ENCODE results near the gene ARID1B.

DNA sequence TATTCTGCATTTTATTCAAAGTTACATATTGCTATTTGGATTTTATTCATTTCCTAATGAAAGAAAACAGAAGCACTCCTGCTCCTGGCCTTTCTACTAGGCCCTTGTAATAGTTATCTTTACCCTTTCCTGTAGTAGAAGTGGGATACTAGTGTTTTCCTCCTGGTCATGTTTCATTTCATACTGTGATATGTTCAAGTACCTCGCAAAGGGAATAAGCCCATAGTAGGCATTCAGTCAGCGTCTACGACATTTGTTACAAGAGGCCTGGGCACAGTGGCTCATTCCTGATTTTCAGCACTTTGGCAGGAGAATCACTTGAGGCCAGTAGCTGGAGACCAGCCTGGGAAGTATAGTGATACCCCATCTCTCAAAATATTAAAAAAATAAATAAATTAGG is 154.1 kb downstream of the ARID1B start:
- TF ChIP-seq, protein P1, sequence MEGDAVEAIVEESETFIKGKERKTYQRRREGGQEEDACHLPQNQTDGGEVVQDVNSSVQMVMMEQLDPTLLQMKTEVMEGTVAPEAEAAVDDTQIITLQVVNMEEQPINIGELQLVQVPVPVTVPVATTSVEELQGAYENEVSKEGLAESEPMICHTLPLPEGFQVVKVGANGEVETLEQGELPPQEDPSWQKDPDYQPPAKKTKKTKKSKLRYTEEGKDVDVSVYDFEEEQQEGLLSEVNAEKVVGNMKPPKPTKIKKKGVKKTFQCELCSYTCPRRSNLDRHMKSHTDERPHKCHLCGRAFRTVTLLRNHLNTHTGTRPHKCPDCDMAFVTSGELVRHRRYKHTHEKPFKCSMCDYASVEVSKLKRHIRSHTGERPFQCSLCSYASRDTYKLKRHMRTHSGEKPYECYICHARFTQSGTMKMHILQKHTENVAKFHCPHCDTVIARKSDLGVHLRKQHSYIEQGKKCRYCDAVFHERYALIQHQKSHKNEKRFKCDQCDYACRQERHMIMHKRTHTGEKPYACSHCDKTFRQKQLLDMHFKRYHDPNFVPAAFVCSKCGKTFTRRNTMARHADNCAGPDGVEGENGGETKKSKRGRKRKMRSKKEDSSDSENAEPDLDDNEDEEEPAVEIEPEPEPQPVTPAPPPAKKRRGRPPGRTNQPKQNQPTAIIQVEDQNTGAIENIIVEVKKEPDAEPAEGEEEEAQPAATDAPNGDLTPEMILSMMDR (IDR thresholded peaks at IDR 0.05 in 8 of 11, conservative IDR thresholded peaks at IDR 0.05 in 3 of 11) = no peak
- TF ChIP-seq POLR2AphosphoS5 (IDR thresholded peaks at IDR 0.05) (no peak), POLR2A (IDR thresholded peaks at IDR 0.05) (no peak)
